Subcutaneous adipose tissue (tissue), 4 donors: ENCODE measurements around the gene KRT79. TPM values are rescaled to one million over a fixed set of nuclear protein-coding genes. Genes with fewer than 3 reads are reported as not detected.

Source experiments
- total RNA-seq, 4 donors: library from RNA; depleted of rRNA; stranded (reverse); fragments of >200 nt; gene quantifications; one replicate each; pipeline ENCODE4 v1.1.0, GENCODE V29; 2016
- TF ChIP-seq, protein P1 (sequence below): fragments of 450-650 bp; IDR thresholded peaks from one replicate; pipeline ENCODE4 v1.5.1; 2016; ENCODE audit warnings: low read depth, mild to moderate bottlenecking, control low read depth, antibody characterized with exemption, moderate library complexity

KRT79 gene
- total RNA-seq, 4 donors from 2014 or later, result 0.22 to 3.6 (median 2.0) TPM; not detected in 1

DNA sequence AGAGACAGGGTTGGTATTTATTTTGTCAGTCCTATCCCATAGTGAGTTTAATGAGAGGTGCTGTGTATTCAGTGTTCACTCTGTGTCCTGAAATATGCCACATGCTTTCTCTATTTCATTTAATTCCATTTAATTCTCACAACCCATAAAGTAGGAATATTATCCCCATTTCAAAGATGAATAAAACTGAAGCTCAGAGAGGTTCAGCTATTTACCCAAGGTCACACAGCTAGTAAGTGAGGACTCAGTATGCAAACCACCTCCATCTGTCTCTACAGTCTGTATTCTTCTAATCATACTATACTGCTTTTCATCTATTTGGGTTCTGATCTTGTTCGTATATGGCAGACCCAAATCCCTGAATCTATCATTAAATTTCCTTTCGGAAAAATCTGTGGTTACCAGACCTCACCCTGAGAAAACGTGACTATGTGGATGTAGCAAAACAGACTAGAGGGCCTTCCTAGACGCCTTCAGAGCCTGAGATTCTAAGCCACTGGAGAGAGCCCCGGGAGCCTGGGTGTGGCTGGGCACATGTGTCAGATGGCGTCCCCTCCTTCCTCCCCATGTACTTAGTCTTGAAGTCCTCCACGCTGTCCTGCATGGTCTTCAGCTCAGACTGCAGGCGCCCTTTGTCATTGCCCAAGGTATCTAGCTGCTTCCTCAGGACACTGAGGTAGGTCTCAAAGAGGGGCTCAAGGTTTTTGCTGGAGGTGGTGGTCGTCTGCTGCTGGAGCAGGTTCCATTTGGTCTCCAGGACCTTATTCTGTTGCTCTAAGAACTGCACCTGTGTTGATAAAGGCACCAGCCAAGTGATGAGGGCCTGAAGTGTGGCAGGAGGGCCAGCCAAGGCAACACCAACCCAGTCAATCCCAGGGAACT lies 22.7 kb downstream of the KRT79 start:
- TF ChIP-seq, protein P1, sequence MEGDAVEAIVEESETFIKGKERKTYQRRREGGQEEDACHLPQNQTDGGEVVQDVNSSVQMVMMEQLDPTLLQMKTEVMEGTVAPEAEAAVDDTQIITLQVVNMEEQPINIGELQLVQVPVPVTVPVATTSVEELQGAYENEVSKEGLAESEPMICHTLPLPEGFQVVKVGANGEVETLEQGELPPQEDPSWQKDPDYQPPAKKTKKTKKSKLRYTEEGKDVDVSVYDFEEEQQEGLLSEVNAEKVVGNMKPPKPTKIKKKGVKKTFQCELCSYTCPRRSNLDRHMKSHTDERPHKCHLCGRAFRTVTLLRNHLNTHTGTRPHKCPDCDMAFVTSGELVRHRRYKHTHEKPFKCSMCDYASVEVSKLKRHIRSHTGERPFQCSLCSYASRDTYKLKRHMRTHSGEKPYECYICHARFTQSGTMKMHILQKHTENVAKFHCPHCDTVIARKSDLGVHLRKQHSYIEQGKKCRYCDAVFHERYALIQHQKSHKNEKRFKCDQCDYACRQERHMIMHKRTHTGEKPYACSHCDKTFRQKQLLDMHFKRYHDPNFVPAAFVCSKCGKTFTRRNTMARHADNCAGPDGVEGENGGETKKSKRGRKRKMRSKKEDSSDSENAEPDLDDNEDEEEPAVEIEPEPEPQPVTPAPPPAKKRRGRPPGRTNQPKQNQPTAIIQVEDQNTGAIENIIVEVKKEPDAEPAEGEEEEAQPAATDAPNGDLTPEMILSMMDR, result no peak

DNA sequence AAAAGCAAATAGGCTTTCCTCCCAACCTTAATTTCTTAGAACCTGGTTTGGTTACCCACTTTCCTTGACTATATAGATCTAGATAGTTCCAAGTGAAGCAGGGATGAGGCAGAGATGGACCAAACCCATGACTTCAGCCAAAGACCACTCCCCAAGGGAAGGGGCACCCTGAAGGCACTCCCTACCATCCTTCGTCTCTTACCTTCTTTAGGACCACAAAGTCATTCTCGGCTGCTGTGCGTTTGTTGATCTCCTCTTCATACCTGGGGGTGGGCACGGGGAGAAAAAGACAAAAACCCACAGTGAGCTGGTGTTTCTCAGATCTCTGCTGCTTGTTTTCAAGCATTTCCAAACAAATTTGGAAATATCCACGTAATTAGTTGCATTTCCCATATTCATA lies 23.6 kb downstream of the KRT79 start:
- TF ChIP-seq, protein P1, result no peak

DNA sequence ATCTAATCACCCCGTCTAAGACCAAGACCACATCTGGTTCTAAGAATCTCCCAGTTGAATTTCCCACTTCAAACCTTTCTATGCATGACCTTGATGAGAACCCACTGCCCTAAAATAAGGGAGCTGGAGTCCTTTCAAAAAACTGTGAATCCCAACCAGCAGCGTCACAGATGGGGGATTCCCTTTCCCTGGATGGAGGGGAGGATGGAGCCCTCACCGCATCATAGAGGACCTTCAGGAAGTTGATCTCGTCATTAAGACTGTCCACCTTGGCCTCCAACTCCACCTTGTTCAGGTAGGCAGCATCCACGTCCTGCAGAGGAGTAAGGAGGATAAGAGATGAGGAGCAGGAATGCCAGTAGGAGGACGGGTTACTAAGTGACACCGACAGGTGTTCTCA lies 24.9 kb downstream of the KRT79 start:
- TF ChIP-seq, protein P1, result no peak

DNA sequence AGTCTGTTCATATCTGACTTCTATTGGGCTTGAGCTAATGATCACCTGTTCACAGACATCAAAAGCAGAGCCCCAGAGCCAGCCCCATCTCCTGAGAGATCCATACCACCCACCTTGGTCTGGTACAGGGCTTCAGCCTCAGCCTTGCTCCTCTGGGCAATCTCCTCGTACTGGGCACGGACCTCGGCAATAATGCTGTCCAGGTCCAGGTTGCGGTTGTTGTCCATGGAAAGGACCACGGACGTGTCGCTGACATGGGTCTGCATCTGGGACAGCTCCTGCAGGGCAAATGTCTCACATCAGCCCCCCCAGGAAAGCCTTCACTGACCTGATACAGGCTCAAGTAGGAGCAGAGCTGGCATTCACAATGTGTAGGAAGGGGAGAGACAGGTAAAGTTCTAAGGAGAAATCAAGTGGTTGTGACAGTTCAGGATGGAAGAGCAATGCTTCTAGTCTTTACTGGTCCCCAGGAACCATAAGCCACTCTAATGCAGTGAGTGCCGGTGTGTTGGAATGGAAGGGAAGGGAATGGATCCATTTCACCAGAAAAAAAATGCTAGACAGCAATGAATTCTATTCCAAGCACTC lies 25.4 kb downstream of the KRT79 start:
- TF ChIP-seq, protein P1, result no peak

DNA sequence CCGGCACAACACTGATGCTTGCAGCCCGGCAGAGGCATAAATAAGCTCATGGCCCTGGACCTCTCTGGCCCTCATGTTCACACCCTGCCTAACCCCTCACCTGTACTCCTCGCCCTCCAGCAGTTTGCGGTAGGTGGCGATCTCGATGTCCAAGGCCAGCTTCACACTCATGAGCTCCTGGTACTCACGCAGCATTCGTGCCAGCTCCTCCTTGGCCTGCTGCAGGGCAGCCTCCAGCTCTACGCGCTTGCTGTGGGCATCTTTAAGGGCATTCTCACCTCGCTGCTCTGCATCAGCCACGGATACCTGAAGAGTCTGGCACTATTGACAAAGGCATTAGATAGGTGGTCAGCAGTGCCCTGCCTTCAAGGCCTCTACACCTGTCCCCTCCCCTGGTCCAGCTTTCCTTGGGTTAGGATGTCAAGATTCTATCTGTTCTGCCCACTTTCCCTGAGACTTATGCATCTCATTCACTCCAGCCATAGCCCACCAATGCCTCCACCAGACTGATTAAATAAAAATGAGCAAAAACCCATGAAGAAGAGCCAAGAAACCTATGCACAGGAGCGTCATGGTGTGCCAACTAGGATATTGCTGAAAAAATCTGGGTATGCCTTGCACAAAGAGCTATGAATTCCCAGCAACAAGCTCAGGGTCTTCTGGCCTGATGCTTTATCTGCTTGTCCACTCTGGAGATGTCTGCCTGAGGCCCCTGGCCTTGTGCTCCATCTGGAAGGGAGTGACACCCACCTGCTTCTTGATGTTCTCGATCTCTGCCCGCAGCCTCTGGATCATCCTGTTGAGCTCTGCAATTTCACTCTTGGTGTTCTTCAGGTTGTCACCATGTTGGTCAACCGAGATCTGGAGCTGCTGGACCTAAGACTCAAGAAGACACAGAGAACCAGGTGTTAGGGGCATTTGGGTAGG lies 26.3 kb downstream of the KRT79 start:
- TF ChIP-seq, protein P1, result no peak

DNA sequence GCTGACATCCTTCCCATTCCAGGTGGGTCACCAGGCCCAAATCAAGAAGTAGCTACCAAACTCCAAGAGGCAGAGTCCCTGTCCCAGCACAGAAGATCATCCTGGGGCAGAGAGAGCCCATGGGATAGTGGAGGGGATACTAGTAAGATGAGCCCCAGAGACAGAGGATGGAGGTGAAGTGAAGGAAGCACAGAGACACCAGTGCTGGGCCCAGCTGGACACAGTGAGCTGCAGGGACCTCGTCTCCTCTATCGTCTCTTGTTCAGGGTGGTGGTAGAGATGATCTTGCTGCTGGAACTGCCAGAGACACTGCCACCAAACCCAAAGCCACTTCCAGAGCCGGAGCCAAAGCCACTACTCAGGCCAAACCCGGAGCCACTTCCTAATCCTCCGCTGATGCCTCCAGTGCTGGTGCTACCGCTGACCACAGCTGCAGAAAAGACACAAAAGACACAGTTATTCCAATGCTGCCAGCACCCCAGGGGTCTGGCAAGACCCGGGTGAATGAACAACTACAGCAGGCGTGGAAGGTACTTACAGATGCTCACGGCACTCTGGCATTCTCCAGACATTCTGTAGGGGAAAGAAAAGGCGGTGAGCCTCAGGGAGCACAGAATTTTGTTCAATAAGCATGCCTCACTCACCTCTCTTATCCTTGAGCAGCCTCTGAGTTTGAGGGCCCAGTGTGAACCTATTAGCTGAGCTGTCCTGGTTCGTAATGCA lies 27.1 kb downstream of the KRT79 start:
- TF ChIP-seq, protein P1, result no peak
